ENCODE results near the gene MAGI3.

The MAGI3 gene

GRCh38 chr1:113451710-113452109 lies 61.4 kb downstream of the MAGI3 start:
- no peaks in the 10 kb centered on the region for H3K9me2 ChIP-seq (replicated peaks; ENCODE audit: low read depth, low read length)
- H3K79me2 ChIP-seq (ENCODE audit: insufficient read depth, low read length) = no peaks in the 10 kb centered on the region
- H4K20me1 ChIP-seq (ENCODE audit: insufficient read depth, low read length, poor library complexity, severe bottlenecking) = no peaks in the 10 kb centered on the region
- no peak for TF ChIP-seq EZH2phosphoT487 (IDR thresholded peaks at IDR 0.05; ENCODE audit: borderline replicate concordance)
- TF ChIP-seq CTCF (conservative IDR thresholded peaks at IDR 0.05; ENCODE audit: low read length) = no peak
- H3K9ac ChIP-seq (ENCODE audit: low read depth, low read length, poor library complexity, severe bottlenecking) = no peak overlapping the region
- H3F3A ChIP-seq (ENCODE audit: low read depth) = no peaks in the 10 kb centered on the region
- H3K4me2 ChIP-seq (ENCODE audit: low read depth, low read length, poor library complexity, severe bottlenecking) = no peak overlapping the region
- no peak overlapping the region for H2AFZ ChIP-seq (ENCODE audit: low read length)
- no peaks in the 10 kb centered on the region for H3K27me3 ChIP-seq (ENCODE audit: insufficient read depth, low read length, poor library complexity, severe bottlenecking)
- no peaks in the 10 kb centered on the region for H3K9me3 ChIP-seq (ENCODE audit: insufficient read depth, low read depth, low read length)
- no peak overlapping the region for H3K4me3 ChIP-seq (ENCODE audit: low read length, poor library complexity, severe bottlenecking)
- H3K4me1 ChIP-seq (ENCODE audit: insufficient read depth, low read length, poor library complexity, severe bottlenecking) = peaks cover 4% of the 10 kb centered on the region
- no peaks in the 10 kb centered on the region for H3K36me3 ChIP-seq (ENCODE audit: insufficient read depth, low read length)

- Histone ChIP-seq H3K9me3 (ENCODE audit: insufficient read depth, low read depth, low read length) (no peaks in the 10 kb centered on the region), H3K27me3 (ENCODE audit: insufficient read depth, low read length, poor library complexity, severe bottlenecking) (no peaks in the 10 kb centered on the region), H3K9me2 (replicated peaks; ENCODE audit: low read depth, low read length) (no peaks in the 10 kb centered on the region), H3K79me2 (ENCODE audit: insufficient read depth, low read length) (no peaks in the 10 kb centered on the region), H2AFZ (ENCODE audit: low read length) (no peak overlapping the region), H4K20me1 (ENCODE audit: insufficient read depth, low read length, poor library complexity, severe bottlenecking) (no peaks in the 10 kb centered on the region), H3K4me2 (ENCODE audit: low read depth, low read length, poor library complexity, severe bottlenecking) (no peak overlapping the region), H3K9ac (ENCODE audit: low read depth, low read length, poor library complexity, severe bottlenecking) (no peak overlapping the region), H3F3A (ENCODE audit: low read depth) (no peaks in the 10 kb centered on the region), H3K4me1 (ENCODE audit: insufficient read depth, low read length, poor library complexity, severe bottlenecking) (peaks cover 4% of the 10 kb centered on the region), H3K36me3 (ENCODE audit: insufficient read depth, low read length) (no peaks in the 10 kb centered on the region), H3K4me3 (ENCODE audit: low read length, poor library complexity, severe bottlenecking) (no peak overlapping the region)
- TF ChIP-seq CTCF (conservative IDR thresholded peaks at IDR 0.05; ENCODE audit: low read length) (peak; percentile 74), EZH2phosphoT487 (IDR thresholded peaks at IDR 0.05; ENCODE audit: borderline replicate concordance) (no peak)
These were observed 62.8 kb downstream of the MAGI3 start for GRCh38 chr1:113452921-113453770.

GRCh38 chr1:113453771-113454083 lies 63.4 kb downstream of the MAGI3 start:
- H3K27me3 ChIP-seq (ENCODE audit: insufficient read depth, low read length, poor library complexity, severe bottlenecking) = no peaks in the 10 kb centered on the region
- no peaks in the 10 kb centered on the region for H3F3A ChIP-seq (ENCODE audit: low read depth)
- H3K4me3 ChIP-seq (ENCODE audit: low read length, poor library complexity, severe bottlenecking) = no peak overlapping the region
- H3K9me2 ChIP-seq (replicated peaks; ENCODE audit: low read depth, low read length) = no peaks in the 10 kb centered on the region
- no peak overlapping the region for H3K4me2 ChIP-seq (ENCODE audit: low read depth, low read length, poor library complexity, severe bottlenecking)
- H3K9ac ChIP-seq (ENCODE audit: low read depth, low read length, poor library complexity, severe bottlenecking) = no peak overlapping the region
- no peaks in the 10 kb centered on the region for H3K9me3 ChIP-seq (ENCODE audit: insufficient read depth, low read depth, low read length)
- H3K36me3 ChIP-seq (ENCODE audit: insufficient read depth, low read length) = no peaks in the 10 kb centered on the region
- H3K79me2 ChIP-seq (ENCODE audit: insufficient read depth, low read length) = no peaks in the 10 kb centered on the region
- no peaks in the 10 kb centered on the region for H4K20me1 ChIP-seq (ENCODE audit: insufficient read depth, low read length, poor library complexity, severe bottlenecking)
- H2AFZ ChIP-seq (ENCODE audit: low read length) = no peak overlapping the region
- TF ChIP-seq CTCF (conservative IDR thresholded peaks at IDR 0.05; ENCODE audit: low read length) (no peak), EZH2phosphoT487 (IDR thresholded peaks at IDR 0.05; ENCODE audit: borderline replicate concordance) (no peak)
- peaks cover 4% of the 10 kb centered on the region for H3K4me1 ChIP-seq (ENCODE audit: insufficient read depth, low read length, poor library complexity, severe bottlenecking)

Measured in Loucy (cell line).